Measurements from ENCODE around the gene PCK2.

Gene PCK2

DNA sequence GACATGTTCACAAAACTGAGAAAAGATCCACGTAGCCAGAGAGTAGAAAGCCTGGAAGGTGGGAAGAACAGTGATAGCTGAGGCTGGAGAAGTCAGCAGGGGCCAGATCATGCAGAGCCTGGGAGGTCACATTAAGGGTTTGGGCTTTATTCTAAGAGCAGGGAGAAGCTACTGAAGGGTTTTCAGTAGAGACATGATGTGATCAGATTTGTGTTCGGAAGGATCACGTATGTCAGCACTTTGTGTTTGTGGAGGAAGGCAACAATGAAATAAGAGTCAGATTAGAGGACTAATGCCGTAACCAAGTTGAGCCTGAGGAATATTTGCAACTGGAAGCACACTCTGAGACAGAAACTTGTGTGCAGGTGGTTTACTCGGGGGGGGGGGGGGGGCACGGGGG lies 4.2 kb upstream of the PCK2 start:
- H3K4me3 Mint-ChIP-seq: no peak overlapping the region

DNA sequence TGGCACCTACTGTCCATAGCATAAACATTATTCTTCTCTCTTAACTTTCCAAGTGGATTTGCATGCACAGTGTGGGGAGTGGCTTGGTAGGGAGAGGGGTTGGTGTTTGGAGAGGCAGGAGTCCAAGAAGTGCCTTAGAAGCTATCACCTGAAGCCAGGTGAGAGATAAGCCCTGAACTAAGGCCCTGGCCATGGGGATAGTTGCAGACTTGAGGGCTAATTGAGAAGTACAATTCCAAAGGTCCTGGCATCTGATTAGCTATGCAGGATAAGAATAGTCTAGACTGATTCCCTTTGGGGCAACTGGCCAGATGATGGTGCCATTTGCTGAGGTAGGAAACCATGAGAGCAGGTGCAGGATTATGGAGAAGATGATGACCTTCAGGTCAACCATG lies 2.0 kb upstream of the PCK2 start:
- no peak for DNase-seq
- TF ChIP-seq, protein P1, sequence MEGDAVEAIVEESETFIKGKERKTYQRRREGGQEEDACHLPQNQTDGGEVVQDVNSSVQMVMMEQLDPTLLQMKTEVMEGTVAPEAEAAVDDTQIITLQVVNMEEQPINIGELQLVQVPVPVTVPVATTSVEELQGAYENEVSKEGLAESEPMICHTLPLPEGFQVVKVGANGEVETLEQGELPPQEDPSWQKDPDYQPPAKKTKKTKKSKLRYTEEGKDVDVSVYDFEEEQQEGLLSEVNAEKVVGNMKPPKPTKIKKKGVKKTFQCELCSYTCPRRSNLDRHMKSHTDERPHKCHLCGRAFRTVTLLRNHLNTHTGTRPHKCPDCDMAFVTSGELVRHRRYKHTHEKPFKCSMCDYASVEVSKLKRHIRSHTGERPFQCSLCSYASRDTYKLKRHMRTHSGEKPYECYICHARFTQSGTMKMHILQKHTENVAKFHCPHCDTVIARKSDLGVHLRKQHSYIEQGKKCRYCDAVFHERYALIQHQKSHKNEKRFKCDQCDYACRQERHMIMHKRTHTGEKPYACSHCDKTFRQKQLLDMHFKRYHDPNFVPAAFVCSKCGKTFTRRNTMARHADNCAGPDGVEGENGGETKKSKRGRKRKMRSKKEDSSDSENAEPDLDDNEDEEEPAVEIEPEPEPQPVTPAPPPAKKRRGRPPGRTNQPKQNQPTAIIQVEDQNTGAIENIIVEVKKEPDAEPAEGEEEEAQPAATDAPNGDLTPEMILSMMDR (IDR thresholded peaks at IDR 0.05): no peak
- H3K4me1 Mint-ChIP-seq: peaks cover 49% of the 10 kb centered on the region
- H3K36me3 Mint-ChIP-seq (ENCODE audit: low read depth): no peaks in the 10 kb centered on the region
- H3K27ac Mint-ChIP-seq: no peak overlapping the region
- peak overlapping the region; percentile 96 for H3K4me3 Mint-ChIP-seq
- no peaks in the 10 kb centered on the region for H3K9me3 Mint-ChIP-seq
- H3K27me3 Mint-ChIP-seq (ENCODE audit: low read depth, poor library complexity): peaks cover 12% of the 10 kb centered on the region

More for the DNA sequence above, 4.2 kb upstream of the PCK2 start:
- Mint-ChIP-seq H3K27ac (no peak overlapping the region), H3K4me1 (peaks cover 44% of the 10 kb centered on the region), H3K9me3 (no peaks in the 10 kb centered on the region), H3K36me3 (ENCODE audit: low read depth) (no peaks in the 10 kb centered on the region), H3K27me3 (ENCODE audit: low read depth, poor library complexity) (peaks cover 11% of the 10 kb centered on the region)
- DNase-seq: no peak
- TF ChIP-seq, protein P1 (IDR thresholded peaks at IDR 0.05): no peak

DNA sequence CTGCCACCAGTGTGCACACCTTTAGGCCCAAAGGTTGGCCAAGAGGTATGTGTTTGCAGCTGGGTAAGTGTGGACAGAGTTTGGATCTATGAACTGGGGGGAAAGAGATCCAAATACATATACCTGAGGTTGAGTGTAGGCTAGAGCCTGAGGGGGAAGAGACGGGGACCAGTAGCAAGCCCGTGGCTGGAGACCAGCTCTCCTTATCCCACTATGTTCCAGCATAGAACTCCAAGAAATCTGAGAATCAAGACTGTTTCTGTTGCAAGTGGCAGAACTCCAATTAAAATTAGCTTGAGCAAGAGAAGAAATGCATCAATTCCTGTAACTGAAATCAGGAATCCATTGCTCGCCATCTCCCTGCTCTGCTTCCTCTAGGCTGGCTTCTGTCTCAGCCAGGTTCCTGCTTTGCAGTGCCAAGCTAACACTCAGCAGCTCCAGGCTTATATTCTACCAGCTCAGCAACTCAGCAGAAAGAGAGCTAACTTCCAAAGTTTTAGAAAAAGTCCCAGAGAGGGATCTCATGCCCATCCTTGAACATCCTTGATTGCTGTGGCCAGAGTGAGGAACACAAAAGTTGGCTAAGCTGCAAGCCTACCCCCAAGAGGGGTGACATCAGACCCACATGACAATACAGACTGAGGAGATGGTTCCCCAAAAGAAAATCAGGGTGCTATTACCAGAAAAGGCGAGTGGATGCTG lies 1.5 kb upstream of the PCK2 start:
- peak overlapping the region; percentile 96 for H3K4me3 Mint-ChIP-seq
- TF ChIP-seq, protein P1 (IDR thresholded peaks at IDR 0.05): no peak
- no peak overlapping the region for H3K27ac Mint-ChIP-seq
- H3K4me1 Mint-ChIP-seq: peaks cover 48% of the 10 kb centered on the region
- H3K36me3 Mint-ChIP-seq (ENCODE audit: low read depth): no peaks in the 10 kb centered on the region
- no peaks in the 10 kb centered on the region for H3K9me3 Mint-ChIP-seq
- H3K27me3 Mint-ChIP-seq (ENCODE audit: low read depth, poor library complexity): peaks cover 12% of the 10 kb centered on the region
- DNase-seq: no peak

DNA sequence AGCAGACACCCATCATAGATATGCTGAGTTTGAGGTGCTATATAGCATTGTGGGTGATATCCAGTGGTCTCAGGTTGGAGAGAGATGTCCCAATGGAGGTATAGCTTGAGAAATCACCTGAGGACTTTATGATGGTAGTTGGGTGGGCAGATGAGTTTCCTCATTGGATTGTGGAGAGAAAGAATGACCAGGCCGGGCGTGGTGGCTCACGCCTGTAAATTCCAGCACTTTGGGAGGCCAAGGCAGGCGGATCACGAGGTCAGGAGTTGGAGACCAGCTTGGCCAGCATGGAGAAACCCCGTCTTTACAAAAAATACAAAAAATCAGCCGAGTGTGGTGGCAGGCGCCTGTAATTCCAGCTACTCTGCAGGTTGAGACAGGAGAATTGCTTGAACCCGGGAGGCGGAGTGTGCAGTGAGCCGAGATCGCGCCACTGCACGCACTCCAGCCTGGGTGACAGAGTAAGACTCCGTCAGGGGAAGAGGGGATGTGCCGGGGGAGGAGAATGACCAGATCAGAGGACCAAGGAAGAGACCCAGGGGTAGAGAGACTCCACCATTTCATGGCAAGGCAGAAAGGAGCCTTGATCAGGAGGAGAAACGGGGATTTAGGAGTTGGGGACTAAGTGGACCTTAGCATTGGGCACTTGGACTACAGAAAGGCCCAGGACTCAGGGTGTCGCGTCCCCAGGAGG lies 757 bp upstream of the PCK2 start:
- H3K36me3 Mint-ChIP-seq (ENCODE audit: low read depth): no peaks in the 10 kb centered on the region
- H3K4me3 Mint-ChIP-seq: peak overlapping the region; percentile 96
- H3K4me1 Mint-ChIP-seq: peaks cover 45% of the 10 kb centered on the region
- no peak for DNase-seq
- no peaks in the 10 kb centered on the region for H3K9me3 Mint-ChIP-seq
- H3K27ac Mint-ChIP-seq: peak overlapping the region; percentile 93
- TF ChIP-seq, protein P1 (IDR thresholded peaks at IDR 0.05): no peak
- H3K27me3 Mint-ChIP-seq (ENCODE audit: low read depth, poor library complexity): peaks cover 12% of the 10 kb centered on the region

DNA sequence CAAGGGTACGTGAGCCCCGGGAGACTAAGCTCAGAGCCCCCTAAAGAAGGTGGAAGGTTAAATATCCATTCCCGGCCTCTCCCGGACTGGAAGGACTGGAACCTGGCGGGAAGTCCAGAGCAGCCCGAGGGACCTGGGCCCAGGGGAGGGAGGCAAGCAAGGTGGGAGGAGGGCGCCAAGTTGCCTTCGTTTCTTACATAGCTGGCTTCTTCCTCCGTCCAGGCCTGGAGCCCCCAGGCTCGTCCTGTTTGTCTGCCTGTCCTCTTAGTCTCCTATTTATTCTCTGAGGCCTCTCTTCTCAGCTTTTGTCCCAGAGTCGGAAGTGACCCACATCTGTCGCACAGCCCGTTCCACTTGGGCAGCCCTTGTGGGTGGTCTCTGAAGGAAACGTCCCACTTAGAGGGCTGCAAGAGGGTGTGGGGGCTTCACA lies 745 bp downstream of the PCK2 start:
- no peaks in the 10 kb centered on the region for H3K9me3 Mint-ChIP-seq
- peak; percentile 36 for DNase-seq
- peaks cover 39% of the 10 kb centered on the region for H3K4me1 Mint-ChIP-seq
- H3K36me3 Mint-ChIP-seq (ENCODE audit: low read depth): no peaks in the 10 kb centered on the region
- peak overlapping the region; percentile 99 for H3K27ac Mint-ChIP-seq
- H3K4me3 Mint-ChIP-seq: peak overlapping the region; percentile 96
- H3K27me3 Mint-ChIP-seq (ENCODE audit: low read depth, poor library complexity): peaks cover 12% of the 10 kb centered on the region
- TF ChIP-seq, protein P1 (IDR thresholded peaks at IDR 0.05): no peak

Measured in nephron progenitor cell (in vitro differentiated cells).